Measurements from ENCODE around the gene PSEN1. TPM values are rescaled to one million over a fixed set of nuclear protein-coding genes. Genes with fewer than 3 reads are reported as not detected.

PSEN1 gene
- total and polyA plus RNA-seq, 2 experiments from 2014 or later: 14.6 to 35.7 TPM

DNA sequence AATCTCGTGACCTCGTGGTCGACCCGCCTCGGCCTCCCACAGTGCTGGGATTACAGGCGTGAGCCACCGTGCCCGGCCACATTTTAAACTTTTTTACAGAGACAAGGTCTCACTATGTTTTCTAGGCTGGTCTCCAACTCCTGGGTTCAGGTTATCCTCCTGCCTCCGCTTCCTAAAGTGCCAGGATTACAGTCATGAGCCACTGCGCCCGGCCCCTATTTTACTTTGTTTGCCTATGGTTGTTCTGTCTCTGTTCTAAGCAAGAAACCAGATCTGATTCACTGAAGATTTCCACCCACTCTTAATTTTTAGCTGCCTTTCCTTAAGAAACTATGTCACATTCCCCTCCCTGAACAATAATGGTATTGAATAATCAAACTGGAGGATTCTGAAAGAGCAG, 38.9 kb upstream of the PSEN1 start:
- Histone ChIP-seq H3K36me3 (ENCODE audit: insufficient read depth) (peaks cover 48% of the 10 kb centered on the region), H3K4me1 (ENCODE audit: insufficient read depth) (peaks cover 4% of the 10 kb centered on the region; the same call in 1 of the 2 replicates), H3K4me2 (no peak overlapping the region), H3K79me2 (replicated peaks; ENCODE audit: insufficient read depth) (peaks cover 73% of the 10 kb centered on the region), H3K9me2 (ENCODE audit: insufficient read depth) (no peaks in the 10 kb centered on the region), H3K4me3 (no peak overlapping the region), H3K27ac (ENCODE audit: low read depth) (peak overlapping the region; percentile 46; the same call in 1 of the 2 replicates), H4K20me1 (replicated peaks; ENCODE audit: insufficient read depth) (peaks cover 30% of the 10 kb centered on the region), H2AFZ (no peak overlapping the region), H3K27me3 (ENCODE audit: insufficient read depth) (no peaks in the 10 kb centered on the region), H3F3A (replicated peaks; ENCODE audit: low read depth) (peaks cover 4% of the 10 kb centered on the region; the same call in 1 of the 2 replicates)
- no peak for ATAC-seq
- TF ChIP-seq POLR2AphosphoS5 (IDR thresholded peaks at IDR 0.05; ENCODE audit: low read depth) (no peak), ZNF114 (CRISPR knock-in tag; IDR thresholded peaks at IDR 0.05) (no peak), EZH2 (IDR thresholded peaks at IDR 0.05; ENCODE audit: low read depth, unreplicated experiment) (no peak), ZNF331 (CRISPR knock-in tag; IDR thresholded peaks at IDR 0.05; ENCODE audit: low read depth) (no peak), NANOG (IDR thresholded peaks at IDR 0.05; ENCODE audit: borderline replicate concordance) (no peak), STAT1 (IDR thresholded peaks at IDR 0.05; ENCODE audit: unreplicated experiment) (no peak)
- no peak overlapping the region for H3K27ac Mint-ChIP-seq
- peaks cover 3% of the 10 kb centered on the region for H3K27me3 Mint-ChIP-seq (ENCODE audit: insufficient read depth, low read depth, poor library complexity)
- H3K4me1 Mint-ChIP-seq: peaks cover 5% of the 10 kb centered on the region; the same call in 2 of the 3 replicates
- no peak for DNase-seq (ENCODE audit: low spot score)
- H3K36me3 Mint-ChIP-seq (ENCODE audit: low read depth): peaks cover 78% of the 10 kb centered on the region
- H3K9me3 Mint-ChIP-seq: no peaks in the 10 kb centered on the region
- no peak overlapping the region for H3K4me3 Mint-ChIP-seq

DNA sequence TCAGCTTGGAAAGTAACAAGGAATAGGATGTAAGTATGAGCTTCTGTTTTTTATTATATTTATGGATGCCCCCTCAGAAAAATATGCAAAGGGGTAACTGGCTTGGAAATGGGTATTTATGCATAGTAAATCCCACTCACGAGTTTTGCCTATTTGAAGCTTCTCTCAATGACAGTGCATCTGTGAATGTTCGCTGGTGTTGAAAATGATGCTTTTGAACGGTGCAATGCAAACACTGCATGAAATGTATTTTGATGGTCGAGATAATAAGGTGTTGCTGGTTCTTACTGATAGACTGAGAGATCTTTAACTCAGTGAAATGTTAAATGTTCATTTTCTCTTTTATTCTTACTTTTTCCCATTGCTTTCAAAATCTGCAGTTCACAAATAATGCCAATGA, 36.0 kb upstream of the PSEN1 start:
- H3F3A ChIP-seq (replicated peaks; ENCODE audit: low read depth): peaks cover 10% of the 10 kb centered on the region; the same call in 1 of the 2 replicates
- no peaks in the 10 kb centered on the region for H3K9me2 ChIP-seq (ENCODE audit: insufficient read depth)
- Mint-ChIP-seq H3K9me3 (no peaks in the 10 kb centered on the region), H3K27ac (no peak overlapping the region), H3K27me3 (ENCODE audit: insufficient read depth, low read depth, poor library complexity) (no peaks in the 10 kb centered on the region), H3K36me3 (ENCODE audit: low read depth) (peaks cover 78% of the 10 kb centered on the region), H3K4me1 (peaks cover 5% of the 10 kb centered on the region; the same call in 2 of the 3 replicates), H3K4me3 (no peak overlapping the region)
- H4K20me1 ChIP-seq (replicated peaks; ENCODE audit: insufficient read depth): peaks cover 11% of the 10 kb centered on the region; the same call in 1 of the 2 replicates
- DNase-seq (ENCODE audit: low spot score) (no peak), ATAC-seq (no peak)
- H3K27me3 ChIP-seq (ENCODE audit: insufficient read depth): no peaks in the 10 kb centered on the region
- H3K4me3 ChIP-seq: no peak overlapping the region
- peaks cover 47% of the 10 kb centered on the region for H3K79me2 ChIP-seq (replicated peaks; ENCODE audit: insufficient read depth)
- H3K4me2 ChIP-seq: no peak overlapping the region
- H3K4me1 ChIP-seq (ENCODE audit: insufficient read depth): peaks cover 4% of the 10 kb centered on the region; the same call in 1 of the 2 replicates
- no peak overlapping the region for H2AFZ ChIP-seq
- H3K36me3 ChIP-seq (ENCODE audit: insufficient read depth): peaks cover 65% of the 10 kb centered on the region
- no peak overlapping the region for H3K27ac ChIP-seq (ENCODE audit: low read depth)
- TF ChIP-seq, protein P1, sequence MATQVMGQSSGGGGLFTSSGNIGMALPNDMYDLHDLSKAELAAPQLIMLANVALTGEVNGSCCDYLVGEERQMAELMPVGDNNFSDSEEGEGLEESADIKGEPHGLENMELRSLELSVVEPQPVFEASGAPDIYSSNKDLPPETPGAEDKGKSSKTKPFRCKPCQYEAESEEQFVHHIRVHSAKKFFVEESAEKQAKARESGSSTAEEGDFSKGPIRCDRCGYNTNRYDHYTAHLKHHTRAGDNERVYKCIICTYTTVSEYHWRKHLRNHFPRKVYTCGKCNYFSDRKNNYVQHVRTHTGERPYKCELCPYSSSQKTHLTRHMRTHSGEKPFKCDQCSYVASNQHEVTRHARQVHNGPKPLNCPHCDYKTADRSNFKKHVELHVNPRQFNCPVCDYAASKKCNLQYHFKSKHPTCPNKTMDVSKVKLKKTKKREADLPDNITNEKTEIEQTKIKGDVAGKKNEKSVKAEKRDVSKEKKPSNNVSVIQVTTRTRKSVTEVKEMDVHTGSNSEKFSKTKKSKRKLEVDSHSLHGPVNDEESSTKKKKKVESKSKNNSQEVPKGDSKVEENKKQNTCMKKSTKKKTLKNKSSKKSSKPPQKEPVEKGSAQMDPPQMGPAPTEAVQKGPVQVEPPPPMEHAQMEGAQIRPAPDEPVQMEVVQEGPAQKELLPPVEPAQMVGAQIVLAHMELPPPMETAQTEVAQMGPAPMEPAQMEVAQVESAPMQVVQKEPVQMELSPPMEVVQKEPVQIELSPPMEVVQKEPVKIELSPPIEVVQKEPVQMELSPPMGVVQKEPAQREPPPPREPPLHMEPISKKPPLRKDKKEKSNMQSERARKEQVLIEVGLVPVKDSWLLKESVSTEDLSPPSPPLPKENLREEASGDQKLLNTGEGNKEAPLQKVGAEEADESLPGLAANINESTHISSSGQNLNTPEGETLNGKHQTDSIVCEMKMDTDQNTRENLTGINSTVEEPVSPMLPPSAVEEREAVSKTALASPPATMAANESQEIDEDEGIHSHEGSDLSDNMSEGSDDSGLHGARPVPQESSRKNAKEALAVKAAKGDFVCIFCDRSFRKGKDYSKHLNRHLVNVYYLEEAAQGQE (IDR thresholded peaks at IDR 0.05; ENCODE audit: unreplicated experiment): no peak
- TF ChIP-seq ZNF114 (CRISPR knock-in tag; IDR thresholded peaks at IDR 0.05) (no peak), ZNF331 (CRISPR knock-in tag; IDR thresholded peaks at IDR 0.05; ENCODE audit: low read depth) (no peak), STAT1 (IDR thresholded peaks at IDR 0.05; ENCODE audit: unreplicated experiment) (no peak), JUNB (IDR thresholded peaks at IDR 0.05; ENCODE audit: unreplicated experiment) (no peak)
- TF ChIP-seq, protein P2, sequence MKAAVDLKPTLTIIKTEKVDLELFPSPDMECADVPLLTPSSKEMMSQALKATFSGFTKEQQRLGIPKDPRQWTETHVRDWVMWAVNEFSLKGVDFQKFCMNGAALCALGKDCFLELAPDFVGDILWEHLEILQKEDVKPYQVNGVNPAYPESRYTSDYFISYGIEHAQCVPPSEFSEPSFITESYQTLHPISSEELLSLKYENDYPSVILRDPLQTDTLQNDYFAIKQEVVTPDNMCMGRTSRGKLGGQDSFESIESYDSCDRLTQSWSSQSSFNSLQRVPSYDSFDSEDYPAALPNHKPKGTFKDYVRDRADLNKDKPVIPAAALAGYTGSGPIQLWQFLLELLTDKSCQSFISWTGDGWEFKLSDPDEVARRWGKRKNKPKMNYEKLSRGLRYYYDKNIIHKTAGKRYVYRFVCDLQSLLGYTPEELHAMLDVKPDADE (IDR thresholded peaks at IDR 0.05): no peak
- TF ChIP-seq, protein P3, sequence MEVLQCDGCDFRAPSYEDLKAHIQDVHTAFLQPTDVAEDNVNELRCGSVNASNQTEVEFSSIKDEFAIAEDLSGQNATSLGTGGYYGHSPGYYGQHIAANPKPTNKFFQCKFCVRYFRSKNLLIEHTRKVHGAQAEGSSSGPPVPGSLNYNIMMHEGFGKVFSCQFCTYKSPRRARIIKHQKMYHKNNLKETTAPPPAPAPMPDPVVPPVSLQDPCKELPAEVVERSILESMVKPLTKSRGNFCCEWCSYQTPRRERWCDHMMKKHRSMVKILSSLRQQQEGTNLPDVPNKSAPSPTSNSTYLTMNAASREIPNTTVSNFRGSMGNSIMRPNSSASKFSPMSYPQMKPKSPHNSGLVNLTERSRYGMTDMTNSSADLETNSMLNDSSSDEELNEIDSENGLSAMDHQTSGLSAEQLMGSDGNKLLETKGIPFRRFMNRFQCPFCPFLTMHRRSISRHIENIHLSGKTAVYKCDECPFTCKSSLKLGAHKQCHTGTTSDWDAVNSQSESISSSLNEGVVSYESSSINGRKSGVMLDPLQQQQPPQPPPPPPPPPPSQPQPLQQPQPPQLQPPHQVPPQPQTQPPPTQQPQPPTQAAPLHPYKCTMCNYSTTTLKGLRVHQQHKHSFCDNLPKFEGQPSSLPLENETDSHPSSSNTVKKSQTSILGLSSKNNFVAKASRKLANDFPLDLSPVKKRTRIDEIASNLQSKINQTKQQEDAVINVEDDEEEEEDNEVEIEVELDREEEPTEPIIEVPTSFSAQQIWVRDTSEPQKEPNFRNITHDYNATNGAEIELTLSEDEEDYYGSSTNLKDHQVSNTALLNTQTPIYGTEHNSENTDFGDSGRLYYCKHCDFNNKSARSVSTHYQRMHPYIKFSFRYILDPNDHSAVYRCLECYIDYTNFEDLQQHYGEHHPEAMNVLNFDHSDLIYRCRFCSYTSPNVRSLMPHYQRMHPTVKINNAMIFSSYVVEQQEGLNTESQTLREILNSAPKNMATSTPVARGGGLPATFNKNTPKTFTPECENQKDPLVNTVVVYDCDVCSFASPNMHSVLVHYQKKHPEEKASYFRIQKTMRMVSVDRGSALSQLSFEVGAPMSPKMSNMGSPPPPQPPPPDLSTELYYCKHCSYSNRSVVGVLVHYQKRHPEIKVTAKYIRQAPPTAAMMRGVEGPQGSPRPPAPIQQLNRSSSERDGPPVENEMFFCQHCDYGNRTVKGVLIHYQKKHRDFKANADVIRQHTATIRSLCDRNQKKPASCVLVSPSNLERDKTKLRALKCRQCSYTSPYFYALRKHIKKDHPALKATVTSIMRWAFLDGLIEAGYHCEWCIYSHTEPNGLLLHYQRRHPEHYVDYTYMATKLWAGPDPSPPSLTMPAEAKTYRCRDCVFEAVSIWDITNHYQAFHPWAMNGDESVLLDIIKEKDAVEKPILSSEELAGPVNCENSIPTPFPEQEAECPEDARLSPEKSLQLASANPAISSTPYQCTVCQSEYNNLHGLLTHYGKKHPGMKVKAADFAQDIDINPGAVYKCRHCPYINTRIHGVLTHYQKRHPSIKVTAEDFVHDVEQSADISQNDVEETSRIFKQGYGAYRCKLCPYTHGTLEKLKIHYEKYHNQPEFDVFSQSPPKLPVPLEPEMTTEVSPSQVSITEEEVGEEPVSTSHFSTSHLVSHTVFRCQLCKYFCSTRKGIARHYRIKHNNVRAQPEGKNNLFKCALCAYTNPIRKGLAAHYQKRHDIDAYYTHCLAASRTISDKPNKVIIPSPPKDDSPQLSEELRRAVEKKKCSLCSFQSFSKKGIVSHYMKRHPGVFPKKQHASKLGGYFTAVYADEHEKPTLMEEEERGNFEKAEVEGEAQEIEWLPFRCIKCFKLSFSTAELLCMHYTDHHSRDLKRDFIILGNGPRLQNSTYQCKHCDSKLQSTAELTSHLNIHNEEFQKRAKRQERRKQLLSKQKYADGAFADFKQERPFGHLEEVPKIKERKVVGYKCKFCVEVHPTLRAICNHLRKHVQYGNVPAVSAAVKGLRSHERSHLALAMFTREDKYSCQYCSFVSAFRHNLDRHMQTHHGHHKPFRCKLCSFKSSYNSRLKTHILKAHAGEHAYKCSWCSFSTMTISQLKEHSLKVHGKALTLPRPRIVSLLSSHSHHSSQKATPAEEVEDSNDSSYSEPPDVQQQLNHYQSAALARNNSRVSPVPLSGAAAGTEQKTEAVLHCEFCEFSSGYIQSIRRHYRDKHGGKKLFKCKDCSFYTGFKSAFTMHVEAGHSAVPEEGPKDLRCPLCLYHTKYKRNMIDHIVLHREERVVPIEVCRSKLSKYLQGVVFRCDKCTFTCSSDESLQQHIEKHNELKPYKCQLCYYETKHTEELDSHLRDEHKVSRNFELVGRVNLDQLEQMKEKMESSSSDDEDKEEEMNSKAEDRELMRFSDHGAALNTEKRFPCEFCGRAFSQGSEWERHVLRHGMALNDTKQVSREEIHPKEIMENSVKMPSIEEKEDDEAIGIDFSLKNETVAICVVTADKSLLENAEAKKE (CRISPR knock-in tag; IDR thresholded peaks at IDR 0.05): no peak
